Loucy (cell line): ENCODE data around the gene MEGF9.

Source experiments
- EZH2phosphoT487 ChIP-seq: fragments of 200-600 bp; IDR thresholded peaks from 2 replicates; pipeline ENCODE4 v1.6.1; 2018; ENCODE audit warnings: antibody characterized with exemption, mild to moderate bottlenecking, moderate library complexity, borderline replicate concordance
- TF ChIP-seq, protein P1 (sequence below): fragments of 200-600 bp; sonication (generic); conservative IDR thresholded peaks from 2 replicates; pipeline ENCODE4 v1.5.1; 2014; ENCODE audit warnings: mild to moderate bottlenecking, antibody characterized with exemption, low read length

DNA sequence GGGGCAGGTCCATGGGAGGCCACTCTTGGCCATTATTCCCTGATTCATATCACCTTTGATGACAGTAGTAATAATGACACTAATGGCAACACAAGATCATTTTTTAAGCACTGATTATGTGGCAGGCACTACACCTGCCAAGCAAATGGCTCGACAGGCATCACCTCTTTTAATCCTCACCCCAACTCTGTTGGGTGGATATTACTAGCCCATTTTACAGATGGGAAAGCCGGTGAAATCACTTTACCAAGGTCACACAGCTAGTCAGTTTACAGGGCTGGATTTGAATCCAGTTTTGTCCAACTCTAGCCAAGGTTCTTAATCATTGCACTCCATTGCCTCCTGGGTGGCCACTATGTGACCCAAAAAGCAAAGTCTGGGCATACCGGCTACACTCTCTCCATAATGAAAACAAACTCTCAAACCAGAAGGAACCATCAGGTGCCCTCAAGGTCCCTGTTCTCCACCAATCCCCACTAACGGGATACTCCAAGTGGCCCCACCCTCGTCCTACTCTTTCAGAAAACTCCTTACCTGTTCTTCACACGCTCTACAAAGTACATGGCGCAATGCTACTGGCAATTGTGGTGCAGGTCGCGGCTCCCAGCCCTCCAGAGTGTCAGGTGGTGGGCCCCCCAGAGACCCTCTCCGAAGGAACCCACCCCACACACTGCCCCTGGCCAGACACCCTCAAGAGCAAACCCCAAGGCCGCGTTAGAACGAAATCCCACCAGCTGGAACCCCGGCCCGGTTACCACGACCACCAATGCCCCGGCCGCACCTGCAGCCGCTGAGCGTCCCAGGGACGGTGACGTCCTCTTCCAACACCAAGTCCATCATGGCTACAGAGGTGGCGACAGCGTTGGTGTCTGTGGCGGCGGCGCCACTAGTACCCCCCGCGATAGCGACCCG lies 134.9 kb downstream of the MEGF9 start:
- TF ChIP-seq, protein P1, sequence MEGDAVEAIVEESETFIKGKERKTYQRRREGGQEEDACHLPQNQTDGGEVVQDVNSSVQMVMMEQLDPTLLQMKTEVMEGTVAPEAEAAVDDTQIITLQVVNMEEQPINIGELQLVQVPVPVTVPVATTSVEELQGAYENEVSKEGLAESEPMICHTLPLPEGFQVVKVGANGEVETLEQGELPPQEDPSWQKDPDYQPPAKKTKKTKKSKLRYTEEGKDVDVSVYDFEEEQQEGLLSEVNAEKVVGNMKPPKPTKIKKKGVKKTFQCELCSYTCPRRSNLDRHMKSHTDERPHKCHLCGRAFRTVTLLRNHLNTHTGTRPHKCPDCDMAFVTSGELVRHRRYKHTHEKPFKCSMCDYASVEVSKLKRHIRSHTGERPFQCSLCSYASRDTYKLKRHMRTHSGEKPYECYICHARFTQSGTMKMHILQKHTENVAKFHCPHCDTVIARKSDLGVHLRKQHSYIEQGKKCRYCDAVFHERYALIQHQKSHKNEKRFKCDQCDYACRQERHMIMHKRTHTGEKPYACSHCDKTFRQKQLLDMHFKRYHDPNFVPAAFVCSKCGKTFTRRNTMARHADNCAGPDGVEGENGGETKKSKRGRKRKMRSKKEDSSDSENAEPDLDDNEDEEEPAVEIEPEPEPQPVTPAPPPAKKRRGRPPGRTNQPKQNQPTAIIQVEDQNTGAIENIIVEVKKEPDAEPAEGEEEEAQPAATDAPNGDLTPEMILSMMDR: no peak
- TF ChIP-seq EZH2phosphoT487: no peak
